ENCODE data around the gene CTXN1.

Gene CTXN1

DNA sequence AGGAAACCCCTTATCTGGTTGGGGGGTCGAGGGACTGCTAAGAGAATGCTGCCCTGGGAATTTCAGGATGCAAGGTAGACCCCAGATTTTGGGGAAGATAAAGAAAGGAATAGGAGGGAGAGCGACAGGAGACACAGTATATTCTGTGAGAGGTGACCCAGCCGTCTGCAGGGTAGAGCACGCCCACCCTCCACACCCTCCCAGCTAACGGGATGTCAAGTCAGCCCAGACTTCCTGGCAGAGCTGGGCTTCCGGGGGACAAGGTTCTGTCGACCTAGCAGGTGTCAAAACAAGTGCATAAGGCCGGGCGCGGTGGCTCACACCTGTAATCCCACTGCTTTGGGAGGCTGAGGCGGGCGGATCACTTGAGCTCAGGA is 51.0 kb downstream of the CTXN1 start:
- Histone ChIP-seq H3K27ac (ENCODE audit: low read depth in 2 of 2, low read length in 2 of 2) (no peak overlapping the region), H3K4me3 (ENCODE audit: low read length in 2 of 2) (no peak overlapping the region), H3K9ac (ENCODE audit: low read depth in 1 of 2, low read length in 2 of 2) (no peak overlapping the region), H3K9me3 (ENCODE audit: control insufficient read depth in 2 of 2, low read length in 2 of 2) (no peaks in the 10 kb centered on the region), H3K4me1 (ENCODE audit: control insufficient read depth in 2 of 2, insufficient read depth in 2 of 2, low read length in 2 of 2) (peaks cover 13 to 14% of the 10 kb centered on the region in 2 donors), H3K36me3 (ENCODE audit: control insufficient read depth in 2 of 2, insufficient read depth in 2 of 2, low read length in 2 of 2) (no peaks in the 10 kb centered on the region), H3K27me3 (ENCODE audit: control insufficient read depth in 2 of 2, insufficient read depth in 2 of 2, low read length in 2 of 2) (peaks cover 13 to 19% of the 10 kb centered on the region in 2 donors)

All from mucosa of rectum (tissue), 2 donors.